ENCODE measurements around the gene CBX4.
A peak's percentile ranks its signal among the peaks of the same experiment; 100 is the strongest.

- TF ChIP-seq ZNF777 (tag by site-specific recombination; IDR thresholded peaks at IDR 0.05; ENCODE audit: borderline replicate concordance), result no peak
- no peak for TF ChIP-seq REST (tag by site-specific recombination; IDR thresholded peaks at IDR 0.05)
- TF ChIP-seq CTCF (tag by site-specific recombination; IDR thresholded peaks at IDR 0.05), result no peak
- TF ChIP-seq ZNF645 (tag by site-specific recombination; IDR thresholded peaks at IDR 0.05), result no peak
- no peak for TF ChIP-seq ZNF692 (tag by site-specific recombination; IDR thresholded peaks at IDR 0.05)
- no peak for TF ChIP-seq TSHZ1 (tag by site-specific recombination; IDR thresholded peaks at IDR 0.05; ENCODE audit: borderline replicate concordance)
- TF ChIP-seq ZNF354C (tag by site-specific recombination; IDR thresholded peaks at IDR 0.05; ENCODE audit: borderline replicate concordance, low read depth), result no peak
- TF ChIP-seq TRIM28 (IDR thresholded peaks at IDR 0.05; ENCODE audit: borderline replicate concordance, low read length), result no peak
- peak; percentile 70; the same call in 1 of the 2 replicates for TF ChIP-seq ZNF10 (tag by site-specific recombination; IDR thresholded peaks at IDR 0.05)
These were observed 26.6 kb downstream of the CBX4 start for GRCh38 chr17:79812353-79813258.
